CD4-positive, alpha-beta T cell treated with Interleukin-2 at 100 ng/mL for 4 hours (primary cell): ENCODE data around the gene SLC7A5.
A peak's percentile ranks its signal among the peaks of the same experiment; 100 is the strongest.
"Not testable (repeated sequence)": the region's sequence is repeated elsewhere in the genome, so short reads cannot be mapped to it uniquely, and the experiment has no call there.

Experiments used
- DNase-seq: peaks from one replicate; pipeline ENCODE4 v3.0.0-alpha.2; 2020; ENCODE audit warnings: low spot score

Gene SLC7A5

DNA sequence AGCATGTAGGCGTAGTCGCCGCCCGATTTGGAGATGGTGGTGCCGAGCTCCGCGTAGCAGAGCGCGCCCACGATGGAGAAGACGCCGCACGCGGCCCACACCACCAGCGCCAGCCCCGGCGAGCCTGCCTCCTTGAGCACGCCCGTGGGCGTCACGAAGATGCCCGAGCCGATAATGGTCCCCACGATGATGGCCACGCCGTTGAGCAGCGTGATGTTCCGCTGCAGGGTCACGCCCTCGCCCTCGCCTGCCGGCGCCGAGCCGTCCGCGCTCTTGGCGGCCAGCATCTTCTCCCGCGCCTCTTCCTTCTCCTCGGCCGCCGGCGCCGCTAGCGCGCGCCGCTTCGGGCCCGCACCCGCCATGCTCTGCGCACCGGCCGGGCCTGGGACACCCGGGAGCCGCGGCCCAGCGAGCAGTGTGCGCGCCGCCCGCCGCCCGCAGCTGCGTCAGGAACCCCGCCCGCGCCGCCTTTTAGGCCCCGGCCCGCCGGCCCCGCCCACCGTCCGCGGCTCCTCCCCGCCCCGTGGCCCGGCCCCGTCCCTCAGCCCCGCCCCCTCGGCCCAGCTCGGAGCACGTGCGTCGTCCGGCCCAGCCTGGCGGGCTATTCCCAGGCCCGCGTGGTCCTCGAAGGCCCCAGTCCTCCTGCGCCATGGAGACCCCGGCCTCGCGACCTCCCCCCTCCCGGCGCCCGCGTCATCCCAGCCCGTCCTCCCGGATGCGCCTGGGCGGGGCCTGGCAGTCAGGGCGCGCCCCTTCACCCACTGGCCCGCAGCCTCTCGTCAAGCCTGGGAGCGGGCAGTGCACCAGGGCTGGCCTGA is at the start of gene SLC7A5:
Gene SLC7A5, minus strand, starts transcription at position 447 of the 818 bp plus-strand sequence. Its CDS starts 85 bp downstream, at position 362.
- DNase-seq, result peak; percentile 84

DNA sequence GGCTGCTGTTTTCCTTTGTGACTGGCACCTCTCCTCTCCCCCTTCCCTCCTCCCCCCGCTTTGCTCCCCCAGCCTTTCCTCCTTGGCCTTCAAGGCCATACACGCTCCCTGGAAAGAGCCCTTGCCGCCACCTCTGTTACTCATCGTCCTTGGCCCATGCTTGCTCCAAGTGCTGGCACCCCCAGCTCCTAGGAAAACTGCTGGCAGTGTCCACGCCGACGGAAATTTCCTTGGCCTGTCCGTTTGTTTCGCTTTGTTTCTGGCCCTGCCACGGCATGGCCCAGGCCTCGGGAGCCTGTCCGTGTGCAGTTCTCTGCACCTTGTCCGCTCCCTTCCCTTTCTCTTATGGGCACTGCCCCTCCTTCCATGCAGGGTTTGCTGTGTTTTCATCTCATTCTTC is 49.0 kb upstream of the SLC7A5 start:
- DNase-seq, result no peak

DNA sequence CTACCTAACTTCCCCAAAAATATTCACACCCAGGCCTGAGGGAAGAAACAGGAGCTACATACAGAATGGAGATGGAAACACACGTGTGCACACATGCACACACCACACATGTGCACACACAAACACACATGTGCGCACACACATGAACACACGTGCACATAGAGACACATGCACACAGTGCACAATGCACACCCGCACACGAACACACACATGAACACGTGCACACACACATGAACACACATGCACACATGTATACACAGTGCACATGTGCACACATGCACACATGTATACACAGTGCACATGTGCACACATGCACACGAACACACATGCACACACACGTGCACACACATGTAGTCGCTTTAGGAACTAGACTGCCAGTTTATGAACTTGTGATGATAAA is 48.2 kb upstream of the SLC7A5 start:
- DNase-seq, result no peak

DNA sequence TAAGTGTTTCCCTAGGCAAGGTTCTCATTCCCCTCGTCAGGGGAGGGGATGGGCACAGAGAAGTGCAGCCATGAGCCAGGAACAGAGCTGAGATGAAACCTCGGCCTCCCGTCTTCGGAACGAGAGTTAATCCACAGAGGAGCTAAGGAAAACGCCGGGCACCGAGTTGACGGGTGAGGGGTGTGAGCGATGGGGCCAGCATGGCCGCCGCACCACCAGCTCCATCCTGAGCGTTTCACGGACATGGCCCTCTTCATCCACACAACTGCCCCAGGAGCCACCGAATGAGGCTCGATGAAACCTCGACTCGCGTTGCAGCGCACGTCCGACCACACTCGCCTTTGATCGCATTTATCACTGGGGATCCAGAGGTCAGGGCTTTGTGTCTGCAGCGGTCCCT is 45.5 kb upstream of the SLC7A5 start:
- no peak for DNase-seq

GRCh38 chr16:87914021-87914725 is 44.9 kb upstream of the SLC7A5 start:
- DNase-seq, result not testable (repeated sequence)

DNA sequence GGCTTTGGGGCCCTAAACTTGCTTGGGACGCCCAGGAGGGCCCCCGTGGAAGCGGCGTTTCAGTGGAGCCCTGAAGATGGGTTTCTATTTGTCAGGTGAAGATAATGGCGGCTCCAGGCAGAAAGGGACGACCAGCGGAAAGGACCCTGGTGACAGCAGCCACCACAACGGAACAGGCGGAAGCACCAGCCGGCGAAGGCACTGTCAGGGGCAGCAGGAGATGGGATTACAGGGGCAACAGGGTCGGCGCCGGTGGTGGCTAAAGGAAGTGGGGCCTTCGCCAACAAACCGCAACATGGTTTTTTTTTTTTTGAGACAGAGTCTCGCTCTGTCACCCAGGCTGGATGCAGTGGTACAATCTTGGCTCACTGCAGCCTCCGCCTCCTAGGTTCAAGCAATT is 43.4 kb upstream of the SLC7A5 start:
- DNase-seq, result not testable (repeated sequence)

DNA sequence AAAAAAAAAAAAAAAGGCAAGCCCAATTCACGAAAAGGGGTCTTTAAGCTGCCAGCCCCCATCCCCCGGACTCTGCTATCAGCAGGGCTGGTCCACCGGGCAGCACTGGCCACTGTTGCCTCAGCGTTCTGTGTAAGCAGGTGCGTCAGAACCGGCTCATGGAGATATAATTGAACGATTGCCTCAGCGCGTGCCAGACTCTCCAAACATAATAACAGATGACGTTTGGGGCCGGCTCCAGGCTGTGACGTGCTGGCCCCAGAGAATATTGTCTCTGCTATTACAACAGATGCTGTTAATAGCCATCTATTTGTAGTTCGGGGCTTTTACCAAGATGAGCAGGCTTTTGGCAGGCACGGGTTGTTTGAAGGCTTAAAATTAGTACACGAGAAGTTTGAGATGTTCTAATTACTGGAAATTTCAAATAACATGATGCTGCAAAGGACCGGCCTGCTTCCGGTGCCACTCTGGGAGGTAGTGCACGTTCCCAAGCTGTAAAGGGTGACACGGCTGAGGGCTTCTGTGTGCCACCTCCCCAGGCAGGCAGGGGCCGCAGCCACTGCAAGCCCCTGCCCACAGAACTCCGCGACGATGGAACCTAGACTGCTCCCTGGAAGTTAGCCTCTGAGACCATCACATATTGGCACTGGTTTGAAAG is 41.9 kb upstream of the SLC7A5 start:
- not testable (repeated sequence) for DNase-seq

DNA sequence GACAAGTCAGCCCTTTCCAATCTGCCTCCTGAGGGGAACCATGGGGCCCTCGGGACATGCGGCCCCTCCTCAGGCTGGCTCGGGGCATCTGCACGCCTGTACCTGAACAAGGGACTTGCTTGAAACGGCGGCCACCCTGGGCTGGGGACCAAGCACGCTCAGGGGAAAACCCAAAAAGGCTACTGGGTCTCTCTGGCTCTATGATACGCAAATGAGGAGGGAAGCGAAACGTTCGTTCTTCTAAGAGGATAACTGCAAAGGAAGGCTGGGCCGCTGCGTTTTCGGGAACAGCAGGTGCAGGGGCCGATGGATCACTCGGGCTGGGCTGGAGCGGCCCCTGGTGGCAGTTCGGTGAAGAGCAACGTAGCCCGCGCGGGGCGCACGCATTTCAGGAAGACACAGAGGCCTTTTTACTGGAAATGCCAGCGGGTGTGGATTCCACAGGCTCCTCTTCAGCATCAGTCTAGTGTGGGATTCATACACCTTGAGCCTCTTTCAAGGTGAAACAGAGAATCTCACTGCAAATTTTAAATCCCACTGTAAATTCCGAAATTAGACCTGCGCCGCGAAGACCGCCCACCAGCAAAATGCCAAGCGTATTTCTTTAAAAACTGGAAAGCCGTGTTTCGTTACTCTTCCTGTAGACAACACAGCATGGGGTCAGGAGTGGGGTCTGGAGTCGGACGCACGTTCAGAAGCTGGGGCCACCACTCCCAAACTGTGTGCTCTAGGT is 40.1 kb upstream of the SLC7A5 start:
- DNase-seq, result peak; percentile 76

GRCh38 chr16:87908101-87908500 is 38.8 kb upstream of the SLC7A5 start:
- not testable (repeated sequence) for DNase-seq

DNA sequence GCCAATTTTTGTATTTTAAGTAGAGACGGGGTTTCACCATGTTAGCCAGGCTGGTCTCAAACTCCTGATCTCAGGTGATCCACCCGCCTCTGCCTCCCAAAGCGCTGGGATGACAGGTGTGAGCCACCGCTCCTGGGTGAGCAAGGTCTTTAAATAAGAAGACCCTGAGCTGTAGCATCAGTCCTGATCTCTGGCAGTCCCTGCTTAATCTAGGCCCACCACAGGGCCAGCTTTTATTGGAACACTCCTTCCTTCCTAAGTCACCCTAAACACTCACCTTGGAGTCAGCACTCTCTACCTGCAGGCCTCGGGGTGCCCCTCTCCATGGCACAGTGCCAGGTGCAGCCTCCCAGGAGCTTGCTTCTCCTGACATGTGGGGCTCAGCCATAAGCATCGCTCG is 36.2 kb upstream of the SLC7A5 start:
- DNase-seq, result not testable (repeated sequence)

DNA sequence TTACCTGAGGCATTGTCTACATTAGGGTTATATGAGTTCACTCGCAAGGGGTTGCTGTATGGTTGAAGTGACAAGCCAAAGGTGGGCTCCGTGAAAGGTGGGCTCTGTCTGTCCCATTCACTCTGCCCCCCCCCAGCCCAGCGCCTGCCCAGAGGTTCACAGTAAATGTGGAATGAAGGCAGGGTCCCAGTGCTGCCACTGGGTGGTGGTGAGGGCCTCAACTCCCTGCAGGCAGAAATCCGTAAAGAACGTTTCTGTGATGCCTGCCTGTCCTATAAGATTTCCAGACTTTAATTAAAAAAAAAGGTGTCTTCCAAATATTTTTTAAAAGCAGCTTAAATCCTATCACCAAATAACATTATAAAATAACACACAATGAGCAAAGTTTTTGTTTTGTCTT is 35.7 kb upstream of the SLC7A5 start:
- DNase-seq, result not testable (repeated sequence)

GRCh38 chr16:87900489-87900888 is 31.2 kb upstream of the SLC7A5 start:
- DNase-seq, result not testable (repeated sequence)

- DNase-seq, result peak; percentile 64
These were observed 28.5 kb upstream of the SLC7A5 start for GRCh38 chr16:87897521-87898505.

GRCh38 chr16:87896924-87897520 is 27.7 kb upstream of the SLC7A5 start:
- not testable (repeated sequence) for DNase-seq

- DNase-seq, result not testable (repeated sequence)
These were observed 27.0 kb upstream of the SLC7A5 start for GRCh38 chr16:87896176-87896890.

GRCh38 chr16:87895641-87896141 is 26.4 kb upstream of the SLC7A5 start:
- DNase-seq, result peak; percentile 81

- DNase-seq, result not testable (repeated sequence)
These were observed 24.7 kb upstream of the SLC7A5 start for GRCh38 chr16:87894005-87894404.

DNA sequence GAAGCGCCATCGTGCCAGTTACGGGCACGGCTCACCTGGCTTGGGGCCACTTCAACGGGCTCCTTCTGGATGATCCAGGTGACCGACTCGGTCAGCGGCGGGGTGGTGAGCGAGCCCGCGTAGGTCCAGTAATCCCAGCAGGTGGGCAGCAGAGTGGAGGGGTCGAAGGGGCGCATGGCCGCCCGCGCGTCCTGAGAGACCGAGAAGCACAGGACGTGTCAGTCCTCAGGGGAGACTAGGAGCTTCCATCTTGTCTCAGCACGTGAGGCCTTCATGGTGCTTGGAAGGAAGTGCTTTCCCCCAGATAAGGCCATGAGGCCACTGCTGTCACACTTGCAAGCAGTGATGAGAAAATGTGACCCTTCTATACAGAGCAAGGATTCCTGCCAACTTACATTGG is 22.5 kb upstream of the SLC7A5 start:
- DNase-seq, result no peak

GRCh38 chr16:87889762-87890161 is 20.5 kb upstream of the SLC7A5 start:
- DNase-seq, result not testable (repeated sequence)
